Endodermal cell (in vitro differentiated cells): ENCODE measurements around the gene GSS. TPM values are rescaled to one million over a fixed set of nuclear protein-coding genes. Genes with fewer than 3 reads are reported as not detected.

Experiments used
- DNase-seq: peaks from one replicate; pipeline ENCODE4 v3.0.0-alpha.2; 2017
- H3K27ac ChIP-seq: 2 replicates; pipeline ENCODE4 v1.5.1; 2013; ENCODE audit warnings: mild to moderate bottlenecking, low read depth, low read length, moderate library complexity
- H3K27me3 ChIP-seq: 2 replicates; pipeline ENCODE4 v1.6.1; 2013; ENCODE audit warnings: mild to moderate bottlenecking, low read length, moderate library complexity; ENCODE audit not compliant: insufficient read depth, control insufficient read depth, poor library complexity, severe bottlenecking
- H3K36me3 ChIP-seq: 2 replicates; pipeline ENCODE4 v1.7.0; 2013; ENCODE audit warnings: mild to moderate bottlenecking, low read length, moderate library complexity; ENCODE audit not compliant: control insufficient read depth, insufficient read depth
- H3K4me1 ChIP-seq: one replicate; pipeline ENCODE4 v1.7.0; 2013; ENCODE audit warnings: low read length; ENCODE audit not compliant: control insufficient read depth, insufficient read depth
- H3K4me3 ChIP-seq: 2 replicates; pipeline ENCODE4 v1.5.1; 2013; ENCODE audit warnings: mild to moderate bottlenecking, low read length, moderate library complexity
- H3K9ac ChIP-seq: 2 replicates; pipeline ENCODE4 v1.6.1; 2013; ENCODE audit warnings: mild to moderate bottlenecking, low read length, moderate library complexity; ENCODE audit not compliant: poor library complexity, severe bottlenecking; ENCODE audit errors: extremely low read depth
- H3K9me3 ChIP-seq: 2 replicates; pipeline ENCODE4 v1.6.1; 2013; ENCODE audit warnings: mild to moderate bottlenecking, low read length, moderate library complexity; ENCODE audit not compliant: control insufficient read depth
- H3K27ac Mint-ChIP-seq: 2 replicates; pipeline ENCODE4 v1.8.0; 2020; ENCODE audit warnings: mixed read lengths
- H3K27me3 Mint-ChIP-seq: 2 replicates; pipeline ENCODE4 v1.8.0; 2021; ENCODE audit warnings: mild to moderate bottlenecking, mixed read lengths; ENCODE audit not compliant: insufficient read depth
- H3K36me3 Mint-ChIP-seq: 2 replicates; pipeline ENCODE4 v1.8.0; 2020; ENCODE audit warnings: low read depth, mixed read lengths
- H3K4me1 Mint-ChIP-seq: 2 replicates; pipeline ENCODE4 v1.8.0; 2020; ENCODE audit warnings: mixed read lengths
- H3K4me3 Mint-ChIP-seq: 2 replicates; pipeline ENCODE4 v1.8.0; 2020; ENCODE audit warnings: mild to moderate bottlenecking, moderate library complexity, mixed read lengths
- H3K9me3 Mint-ChIP-seq: 2 replicates; pipeline ENCODE4 v1.8.0; 2020; ENCODE audit warnings: mild to moderate bottlenecking, mixed read lengths
- CTCF ChIP-seq: fragments of 200-600 bp; sonication (generic); conservative IDR thresholded peaks from 2 replicates; pipeline ENCODE4 v1.5.0; 2021; ENCODE audit warnings: antibody characterized with exemption, mild to moderate bottlenecking
- WGBS, 2 experiments: methylation state at CpG; one replicate each; pipeline versions ENCODE4 v1.1.5 to v1.1.7; 2013; ENCODE audit warnings: missing lambda C conversion rate in 2 of 2, mixed read lengths in 1 of 2; ENCODE audit not compliant: insufficient coverage in 1 of 2, insufficient read length in 1 of 2; 5-methylcytosine and 5-hydroxymethylcytosine counted together
- total RNA-seq, 2 donors: library from RNA; stranded (reverse); fragmentation: NEBNext Ultra II Directional in 1 of 2; extraction: Animal tissue kit (Norgen Biotek cat#: 25700) in 1 of 2; gene quantifications; 2 replicates in 1 of 2; 3 replicates in 1 of 2; pipeline ENCODE4 v1.2.1, GENCODE V29; 2021

The GSS gene
- total RNA-seq, 2 donors from 2014 or later = 60.8 to 71.3 TPM

GRCh38 chr20:34916774-34917354, 38.7 kb downstream of the GSS start:
- Mint-ChIP-seq H3K4me1 (peaks cover 6% of the 10 kb centered on the region), H3K27ac (no peak overlapping the region), H3K36me3 (peaks cover 19% of the 10 kb centered on the region), H3K9me3 (no peaks in the 10 kb centered on the region), H3K4me3 (no peak overlapping the region), H3K27me3 (no peaks in the 10 kb centered on the region)
- H3K9ac ChIP-seq = no peak overlapping the region
- no peak overlapping the region for H3K4me3 ChIP-seq
- no peak overlapping the region for H3K27ac ChIP-seq
- no peak for TF ChIP-seq CTCF
- no peaks in the 10 kb centered on the region for H3K27me3 ChIP-seq
- H3K9me3 ChIP-seq = no peaks in the 10 kb centered on the region
- no peak for DNase-seq
- no peaks in the 10 kb centered on the region for H3K36me3 ChIP-seq
- H3K4me1 ChIP-seq = peaks cover 4% of the 10 kb centered on the region
- WGBS, 2 experiments = 92% methylated on average over 2 of the region's 2 CpGs

GRCh38 chr20:34915749-34916455, 39.7 kb downstream of the GSS start:
- Histone ChIP-seq H3K36me3 (no peaks in the 10 kb centered on the region), H3K27ac (no peak overlapping the region), H3K9me3 (no peaks in the 10 kb centered on the region), H3K4me1 (peaks cover 4% of the 10 kb centered on the region), H3K4me3 (no peak overlapping the region), H3K27me3 (no peaks in the 10 kb centered on the region), H3K9ac (no peak overlapping the region)
- Mint-ChIP-seq H3K4me3 (no peak overlapping the region), H3K9me3 (no peaks in the 10 kb centered on the region), H3K27me3 (no peaks in the 10 kb centered on the region), H3K4me1 (peaks cover 6% of the 10 kb centered on the region), H3K36me3 (peaks cover 19% of the 10 kb centered on the region), H3K27ac (no peak overlapping the region)
- WGBS, 2 experiments = 89 to 100% methylated on average over 2 to 3 of the region's 4 CpGs
- no peak for DNase-seq
- no peak for TF ChIP-seq CTCF

DNA sequence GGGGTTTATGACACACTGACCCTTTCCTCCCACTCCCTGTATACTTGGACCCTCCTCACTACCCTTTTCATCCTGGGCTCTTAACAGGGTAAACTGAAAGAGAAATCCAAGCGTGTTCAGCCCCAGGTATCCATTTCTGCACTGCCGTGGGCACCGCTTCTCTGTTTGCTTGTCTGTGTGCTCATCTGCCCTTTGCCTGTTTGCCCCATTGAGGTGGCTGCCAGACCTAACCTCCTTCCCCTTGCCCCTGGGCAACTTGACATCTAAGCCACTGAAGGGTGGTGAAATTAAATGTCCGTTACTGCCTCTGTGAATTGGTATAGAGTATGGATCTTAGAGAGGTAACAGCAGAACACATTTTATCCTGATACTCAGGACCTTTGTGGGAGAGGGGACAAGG, 40.5 kb downstream of the GSS start:
- DNase-seq = no peak
- WGBS, 2 experiments = 96 to 98% methylated on average over 4 of the region's 4 CpGs
- Histone ChIP-seq H3K27me3 (no peaks in the 10 kb centered on the region), H3K27ac (no peak overlapping the region), H3K9ac (no peak overlapping the region), H3K4me3 (no peak overlapping the region), H3K9me3 (no peaks in the 10 kb centered on the region), H3K36me3 (no peaks in the 10 kb centered on the region), H3K4me1 (peaks cover 4% of the 10 kb centered on the region)
- H3K4me1 Mint-ChIP-seq = peaks cover 6% of the 10 kb centered on the region
- H3K27ac Mint-ChIP-seq = no peak overlapping the region
- no peaks in the 10 kb centered on the region for H3K9me3 Mint-ChIP-seq
- no peak overlapping the region for H3K4me3 Mint-ChIP-seq
- no peak for TF ChIP-seq CTCF
- no peaks in the 10 kb centered on the region for H3K27me3 Mint-ChIP-seq
- H3K36me3 Mint-ChIP-seq = peaks cover 12% of the 10 kb centered on the region
